GM19035 (cell line): ENCODE data around the gene ZHX3.

Source experiments
- ATAC-seq: cut with Tn5 transposase; IDR thresholded peaks from one replicate; pipeline ENCODE4 v1.9.1; 2021; ENCODE audit not compliant: unreplicated experiment

ZHX3 gene

GRCh38 chr20:41228858-41229257 is 88.7 kb downstream of the ZHX3 start:
- ATAC-seq: no peak

GRCh38 chr20:41226426-41226825 is 91.1 kb downstream of the ZHX3 start:
- ATAC-seq: no peak

GRCh38 chr20:41225091-41225490 is 92.4 kb downstream of the ZHX3 start:
- no peak for ATAC-seq

GRCh38 chr20:41224281-41224680 is 93.2 kb downstream of the ZHX3 start:
- ATAC-seq: no peak

GRCh38 chr20:41223112-41223511 is 94.4 kb downstream of the ZHX3 start:
- ATAC-seq: no peak

GRCh38 chr20:41222703-41223102 is 94.8 kb downstream of the ZHX3 start:
- no peak for ATAC-seq

- no peak for ATAC-seq
These were observed 95.2 kb downstream of the ZHX3 start for GRCh38 chr20:41222296-41222695.

GRCh38 chr20:41221614-41222218 is 95.8 kb downstream of the ZHX3 start:
- no peak for ATAC-seq

- no peak for ATAC-seq
These were observed 97.7 kb downstream of the ZHX3 start for GRCh38 chr20:41219824-41220223.

- ATAC-seq: no peak
These were observed 99.1 kb downstream of the ZHX3 start for GRCh38 chr20:41218466-41218865.

- ATAC-seq: no peak
These were observed 100.1 kb downstream of the ZHX3 start for GRCh38 chr20:41217422-41217821.

- ATAC-seq: no peak
These were observed 102.9 kb downstream of the ZHX3 start for GRCh38 chr20:41214666-41215065.

GRCh38 chr20:41214202-41214601 is 103.3 kb downstream of the ZHX3 start:
- no peak for ATAC-seq

- ATAC-seq: no peak
These were observed 104.2 kb downstream of the ZHX3 start for GRCh38 chr20:41213150-41213820.

GRCh38 chr20:41205313-41205712 is 112.2 kb downstream of the ZHX3 start:
- no peak for ATAC-seq

- no peak for ATAC-seq
These were observed 112.9 kb downstream of the ZHX3 start for GRCh38 chr20:41204304-41205265.

GRCh38 chr20:41203660-41204059 is 113.9 kb downstream of the ZHX3 start:
- ATAC-seq: no peak

GRCh38 chr20:41202426-41202825 is 115.1 kb downstream of the ZHX3 start:
- no peak for ATAC-seq

GRCh38 chr20:41201760-41202159 is 115.8 kb downstream of the ZHX3 start:
- no peak for ATAC-seq

- no peak for ATAC-seq
These were observed 116.9 kb downstream of the ZHX3 start for GRCh38 chr20:41200446-41201202.

- ATAC-seq: no peak
These were observed 119.1 kb downstream of the ZHX3 start for GRCh38 chr20:41198443-41198842.
